GM23338 (cell line): ENCODE measurements around the gene IDH2.

ENCODE experiments used
- CREB1 ChIP-seq: fragments of 250-450 bp; sonication (Bioruptor Pico); IDR thresholded peaks from 2 replicates; pipeline ENCODE4 v1.5.0; 2020; ENCODE audit warnings: low read depth, mild to moderate bottlenecking, moderate library complexity
- CTCF ChIP-seq, 2 experiments: fragments of 200-600 bp in 1 of 2; sonication (generic) in 1 of 2; conservative IDR thresholded peaks; 2 replicates each; pipeline versions ENCODE4 v1.5.1 to v1.6.1; 2016 to 2017; ENCODE audit warnings: antibody characterized with exemption in 2 of 2, low read depth in 2 of 2, mild to moderate bottlenecking in 2 of 2, moderate library complexity in 1 of 2
- EZH2 ChIP-seq: fragments of 200-600 bp; sonication (generic); IDR thresholded peaks from one replicate; pipeline ENCODE4 v1.8.0; 2017; ENCODE audit warnings: antibody characterized with exemption, mild to moderate bottlenecking, low read depth; ENCODE audit not compliant: unreplicated experiment
- EZH2phosphoT487 ChIP-seq: fragments of 200-600 bp; sonication (generic); IDR thresholded peaks from one replicate; pipeline ENCODE4 v1.8.1; 2018; ENCODE audit warnings: antibody characterized with exemption; ENCODE audit not compliant: unreplicated experiment
- JUNB ChIP-seq: IDR thresholded peaks from one replicate; pipeline ENCODE4 v1.6.1; 2016; ENCODE audit warnings: antibody characterized with exemption; ENCODE audit not compliant: unreplicated experiment
- NANOG ChIP-seq: IDR thresholded peaks from 2 replicates; pipeline ENCODE4 v1.6.1; 2016; ENCODE audit warnings: antibody characterized with exemption, borderline replicate concordance
- POLR2AphosphoS5 ChIP-seq: IDR thresholded peaks from 2 replicates; pipeline ENCODE4 v1.6.1; 2016; ENCODE audit warnings: antibody characterized with exemption, low read depth
- ZNF114 ChIP-seq: fragments of 250-450 bp; sonication (Bioruptor Pico); IDR thresholded peaks from 2 replicates; pipeline ENCODE4 v1.5.0; 2020; ENCODE audit warnings: mild to moderate bottlenecking, moderate library complexity
- TF ChIP-seq, protein P1 (sequence below): IDR thresholded peaks from one replicate; pipeline ENCODE4 v1.6.1; 2018; ENCODE audit warnings: antibody characterized with exemption; ENCODE audit not compliant: unreplicated experiment

DNA sequence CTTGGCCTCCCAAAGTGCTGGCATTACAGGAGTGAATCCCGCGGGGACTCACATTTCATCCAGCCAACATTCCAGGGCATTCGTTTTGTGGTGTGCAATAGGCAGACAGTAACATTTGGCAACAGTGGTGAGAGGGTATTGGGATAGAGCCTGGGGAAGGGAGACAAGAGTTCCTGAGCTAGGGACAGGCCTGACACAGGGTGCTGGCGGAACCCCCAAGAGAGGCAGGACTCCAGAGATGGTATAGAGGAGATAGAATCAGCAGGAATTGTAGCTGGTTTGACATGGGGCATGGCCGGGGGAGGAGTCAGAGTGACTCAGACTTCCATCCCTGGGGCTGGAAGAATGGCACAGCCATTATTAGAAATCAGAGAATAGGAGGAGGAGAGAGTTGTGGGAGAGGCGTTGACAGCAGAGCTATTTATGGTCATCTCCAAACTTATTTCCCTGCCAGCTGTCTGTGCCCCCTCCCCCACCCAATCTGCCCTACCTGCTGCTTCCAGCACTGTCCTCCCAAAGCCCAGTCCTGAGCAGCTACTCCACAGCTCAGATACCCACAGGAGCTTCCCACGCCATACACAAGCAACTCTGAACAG is 4.4 kb upstream of the IDH2 start:
- no peak for TF ChIP-seq CTCF (conservative IDR thresholded peaks at IDR 0.05; ENCODE audit: low read depth in 2 of 2)
- no peak for TF ChIP-seq EZH2
- no peak for TF ChIP-seq EZH2phosphoT487
- TF ChIP-seq POLR2AphosphoS5 = no peak
- TF ChIP-seq CREB1 (CRISPR knock-in tag) = no peak
- TF ChIP-seq NANOG = no peak
- TF ChIP-seq, protein P1, sequence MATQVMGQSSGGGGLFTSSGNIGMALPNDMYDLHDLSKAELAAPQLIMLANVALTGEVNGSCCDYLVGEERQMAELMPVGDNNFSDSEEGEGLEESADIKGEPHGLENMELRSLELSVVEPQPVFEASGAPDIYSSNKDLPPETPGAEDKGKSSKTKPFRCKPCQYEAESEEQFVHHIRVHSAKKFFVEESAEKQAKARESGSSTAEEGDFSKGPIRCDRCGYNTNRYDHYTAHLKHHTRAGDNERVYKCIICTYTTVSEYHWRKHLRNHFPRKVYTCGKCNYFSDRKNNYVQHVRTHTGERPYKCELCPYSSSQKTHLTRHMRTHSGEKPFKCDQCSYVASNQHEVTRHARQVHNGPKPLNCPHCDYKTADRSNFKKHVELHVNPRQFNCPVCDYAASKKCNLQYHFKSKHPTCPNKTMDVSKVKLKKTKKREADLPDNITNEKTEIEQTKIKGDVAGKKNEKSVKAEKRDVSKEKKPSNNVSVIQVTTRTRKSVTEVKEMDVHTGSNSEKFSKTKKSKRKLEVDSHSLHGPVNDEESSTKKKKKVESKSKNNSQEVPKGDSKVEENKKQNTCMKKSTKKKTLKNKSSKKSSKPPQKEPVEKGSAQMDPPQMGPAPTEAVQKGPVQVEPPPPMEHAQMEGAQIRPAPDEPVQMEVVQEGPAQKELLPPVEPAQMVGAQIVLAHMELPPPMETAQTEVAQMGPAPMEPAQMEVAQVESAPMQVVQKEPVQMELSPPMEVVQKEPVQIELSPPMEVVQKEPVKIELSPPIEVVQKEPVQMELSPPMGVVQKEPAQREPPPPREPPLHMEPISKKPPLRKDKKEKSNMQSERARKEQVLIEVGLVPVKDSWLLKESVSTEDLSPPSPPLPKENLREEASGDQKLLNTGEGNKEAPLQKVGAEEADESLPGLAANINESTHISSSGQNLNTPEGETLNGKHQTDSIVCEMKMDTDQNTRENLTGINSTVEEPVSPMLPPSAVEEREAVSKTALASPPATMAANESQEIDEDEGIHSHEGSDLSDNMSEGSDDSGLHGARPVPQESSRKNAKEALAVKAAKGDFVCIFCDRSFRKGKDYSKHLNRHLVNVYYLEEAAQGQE = no peak
- TF ChIP-seq JUNB = no peak
- TF ChIP-seq ZNF114 (CRISPR knock-in tag) = no peak
